GM21723 (cell line): ENCODE measurements around the gene MVD.
"Not testable (repeated sequence)": the region's sequence is repeated elsewhere in the genome, so short reads cannot be mapped to it uniquely, and the experiment has no call there.

Experiments
- ATAC-seq: cut with Tn5 transposase; IDR thresholded peaks from one replicate; pipeline ENCODE4 v1.9.1; 2021; ENCODE audit warnings: mild to moderate bottlenecking, moderate library complexity; ENCODE audit not compliant: unreplicated experiment

MVD gene

DNA sequence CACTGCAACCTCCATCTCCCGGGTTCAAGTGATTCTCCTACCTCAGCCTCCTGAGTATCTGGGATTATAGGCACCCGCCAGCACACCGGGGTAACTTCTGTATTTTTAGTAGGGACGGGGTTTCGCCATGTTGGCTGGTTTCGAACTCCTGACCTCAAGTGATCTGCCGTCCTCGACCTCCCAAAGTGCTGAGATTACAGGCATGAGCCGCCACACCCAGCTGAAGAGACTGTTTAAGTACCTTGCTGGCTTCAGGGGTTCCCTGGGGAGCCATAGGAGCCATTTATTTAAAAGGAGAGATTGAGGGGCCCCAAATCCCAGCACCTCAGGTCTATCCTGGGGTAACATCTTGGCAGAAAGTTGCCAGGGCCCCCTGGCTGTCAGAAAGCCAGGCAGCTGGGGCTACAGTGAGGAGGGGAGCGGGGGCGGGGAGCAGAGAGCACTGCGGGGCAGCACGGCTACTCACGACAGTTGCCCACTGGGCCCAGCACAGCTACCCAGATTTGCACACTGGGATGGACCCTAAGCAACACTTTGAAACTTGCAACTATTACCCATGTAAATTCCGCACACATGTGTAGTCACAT is 21.8 kb upstream of the MVD start:
- no peak for ATAC-seq

DNA sequence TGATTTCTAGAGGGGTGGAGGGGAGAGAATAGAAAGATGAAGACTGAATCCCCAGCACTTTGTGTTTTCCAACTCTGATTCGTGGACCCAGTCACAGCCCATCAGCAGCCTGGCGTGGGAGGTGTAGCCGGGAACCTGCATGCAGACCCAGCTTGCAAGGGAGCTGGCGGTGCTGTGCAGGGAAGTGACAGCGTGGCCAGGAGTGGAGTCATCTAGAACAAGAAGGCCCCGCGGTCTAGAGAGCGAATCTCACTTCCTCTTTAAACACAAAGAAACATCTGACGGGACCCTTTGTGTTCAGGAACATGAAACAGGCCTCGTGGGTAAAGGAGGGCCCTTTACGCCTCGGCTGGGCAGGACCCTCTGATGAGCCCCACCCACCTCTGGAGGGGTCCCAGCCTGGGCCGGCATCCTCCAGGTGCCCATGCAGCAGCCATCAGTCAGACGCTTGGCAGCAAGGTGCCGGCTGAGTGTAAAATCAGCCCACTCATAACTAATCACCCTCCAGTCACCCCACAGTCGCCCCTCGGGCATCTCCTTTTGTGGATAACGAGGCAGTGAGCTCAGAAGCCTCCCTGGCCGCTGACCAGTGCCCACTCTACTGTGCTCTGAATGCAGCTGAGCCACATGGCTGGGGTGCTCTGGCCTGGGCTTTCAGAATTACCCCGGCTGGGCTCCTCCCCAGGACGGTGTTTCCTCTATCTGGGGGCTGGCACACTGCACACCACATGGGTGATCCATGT is 19.0 kb upstream of the MVD start:
- peak; percentile 72 for ATAC-seq

- no peak for ATAC-seq
Observed at GRCh38 chr16:88681084-88681680, 18.3 kb upstream of the MVD start.

- ATAC-seq, result no peak
Observed at GRCh38 chr16:88680554-88681083, 17.7 kb upstream of the MVD start.

- no peak for ATAC-seq
Observed at GRCh38 chr16:88678224-88678979, 15.5 kb upstream of the MVD start.

DNA sequence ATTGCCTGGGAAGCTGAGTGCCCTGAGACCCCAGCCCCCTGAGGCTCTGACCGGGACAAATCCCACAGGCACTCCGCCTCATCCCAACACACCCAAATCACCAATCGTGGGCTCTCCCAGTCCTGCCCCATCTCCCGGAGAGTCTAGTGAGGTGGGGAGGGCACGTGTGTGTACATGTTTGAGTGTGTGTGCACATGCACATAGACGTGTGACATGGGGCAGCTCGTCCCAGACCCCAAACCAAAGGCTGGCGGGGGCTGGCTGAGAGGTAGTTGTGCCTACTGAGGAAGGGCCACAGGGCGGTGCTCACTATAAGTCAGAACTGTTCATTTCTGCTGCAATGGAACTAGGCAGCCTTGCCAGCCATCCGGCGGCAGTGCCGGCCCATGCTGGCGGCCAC is 14.8 kb upstream of the MVD start:
- no peak for ATAC-seq

GRCh38 chr16:88676502-88677242 is 13.8 kb upstream of the MVD start:
- ATAC-seq, result no peak

DNA sequence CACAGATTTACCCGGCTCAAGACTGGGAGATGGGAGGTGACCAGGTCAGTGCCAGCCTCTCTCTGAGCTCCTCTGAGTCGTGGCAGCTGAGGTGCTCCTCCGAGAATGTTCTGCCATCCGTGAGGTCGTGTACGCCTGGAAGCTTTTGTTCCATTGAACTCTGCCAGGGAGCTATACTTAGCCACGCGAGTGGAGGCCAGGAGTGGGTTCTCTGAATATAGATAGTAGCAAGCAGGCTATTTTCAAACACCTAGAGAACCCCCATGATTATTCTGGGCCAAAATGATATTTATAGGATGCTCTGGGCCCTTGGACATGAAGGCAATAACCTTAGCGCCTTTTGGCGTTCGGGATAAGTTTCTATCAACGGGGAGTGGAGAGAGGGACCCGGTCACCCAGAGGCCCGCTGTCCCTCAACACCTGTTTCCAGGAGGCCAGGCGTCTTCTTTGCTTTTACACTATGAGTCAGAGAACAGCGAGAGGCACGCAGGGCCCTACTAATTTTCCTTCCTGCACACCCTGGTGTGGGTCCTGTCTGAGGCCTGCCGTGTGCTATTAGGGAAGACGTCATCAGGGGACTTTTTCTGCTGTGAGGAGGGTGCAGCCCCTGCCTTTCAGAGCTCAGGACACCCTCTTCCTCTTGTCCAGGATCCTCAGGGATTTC is 11.0 kb upstream of the MVD start:
- peak; percentile 56 for ATAC-seq

DNA sequence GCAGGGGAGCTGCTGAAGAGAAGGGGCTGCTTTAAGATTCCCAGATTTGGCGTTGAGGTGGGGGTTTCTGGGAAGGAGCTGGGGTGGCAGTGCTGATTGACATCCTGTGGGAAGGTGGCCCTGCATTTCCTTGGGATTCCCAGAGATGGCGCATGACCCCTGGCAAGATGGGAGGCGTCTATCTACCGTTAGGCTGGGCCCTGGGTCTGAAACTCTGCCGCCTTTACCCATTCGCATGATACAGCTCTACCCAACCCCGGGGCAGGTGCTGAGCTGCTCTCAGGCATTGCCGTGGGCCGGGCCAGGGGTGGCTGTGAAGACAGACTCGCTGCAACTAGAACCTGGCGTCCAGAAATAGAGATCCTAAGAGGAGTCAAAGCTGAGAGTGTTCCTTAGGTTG is 9.9 kb upstream of the MVD start:
- no peak for ATAC-seq

- no peak for ATAC-seq
Observed at GRCh38 chr16:88671806-88672205, 8.9 kb upstream of the MVD start.

DNA sequence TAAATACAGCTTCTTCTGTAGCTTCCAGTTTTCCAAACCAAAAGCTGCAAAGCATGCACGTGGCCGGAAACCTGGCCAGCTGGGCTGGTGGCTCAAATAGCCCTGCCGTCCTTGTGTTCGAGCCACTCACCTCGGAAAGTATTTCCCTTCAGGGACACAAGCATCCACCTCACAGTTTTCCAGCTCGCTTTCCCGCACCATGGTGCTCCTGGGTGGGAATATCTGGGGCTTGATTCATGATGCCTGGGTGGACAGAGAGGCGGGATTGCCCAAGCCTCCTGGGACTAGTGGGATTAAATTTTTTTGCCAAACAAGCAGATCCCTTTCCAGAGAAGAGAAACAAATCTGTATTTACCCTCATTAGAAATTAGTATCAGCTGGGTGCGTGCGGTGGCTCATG is 7.1 kb upstream of the MVD start:
- no peak for ATAC-seq

DNA sequence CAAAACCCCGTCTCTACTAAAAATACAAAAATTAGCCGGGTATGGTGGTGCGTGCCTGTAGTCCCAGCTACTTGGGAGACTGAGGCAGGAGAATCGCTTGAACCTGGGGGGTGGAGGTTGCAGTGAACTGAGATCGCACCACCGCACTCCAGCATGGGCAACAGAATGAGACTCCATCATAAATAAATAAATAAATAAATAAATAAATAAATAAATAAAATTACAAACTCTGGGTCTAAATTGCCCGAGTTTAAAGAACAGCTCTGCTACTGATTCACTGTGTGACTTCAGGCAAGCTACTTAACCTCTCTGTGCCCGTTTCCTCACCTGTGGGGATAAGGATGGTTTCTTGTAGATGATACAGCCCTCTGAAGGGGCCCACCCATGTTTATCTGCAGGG is 6.6 kb upstream of the MVD start:
- ATAC-seq, result not testable (repeated sequence)

- ATAC-seq, result no peak
Observed at GRCh38 chr16:88667461-88667860, 4.6 kb upstream of the MVD start.

- no peak for ATAC-seq
Observed at GRCh38 chr16:88665570-88665969, 2.7 kb upstream of the MVD start.

GRCh38 chr16:88665148-88665547 is 2.3 kb upstream of the MVD start:
- no peak for ATAC-seq

DNA sequence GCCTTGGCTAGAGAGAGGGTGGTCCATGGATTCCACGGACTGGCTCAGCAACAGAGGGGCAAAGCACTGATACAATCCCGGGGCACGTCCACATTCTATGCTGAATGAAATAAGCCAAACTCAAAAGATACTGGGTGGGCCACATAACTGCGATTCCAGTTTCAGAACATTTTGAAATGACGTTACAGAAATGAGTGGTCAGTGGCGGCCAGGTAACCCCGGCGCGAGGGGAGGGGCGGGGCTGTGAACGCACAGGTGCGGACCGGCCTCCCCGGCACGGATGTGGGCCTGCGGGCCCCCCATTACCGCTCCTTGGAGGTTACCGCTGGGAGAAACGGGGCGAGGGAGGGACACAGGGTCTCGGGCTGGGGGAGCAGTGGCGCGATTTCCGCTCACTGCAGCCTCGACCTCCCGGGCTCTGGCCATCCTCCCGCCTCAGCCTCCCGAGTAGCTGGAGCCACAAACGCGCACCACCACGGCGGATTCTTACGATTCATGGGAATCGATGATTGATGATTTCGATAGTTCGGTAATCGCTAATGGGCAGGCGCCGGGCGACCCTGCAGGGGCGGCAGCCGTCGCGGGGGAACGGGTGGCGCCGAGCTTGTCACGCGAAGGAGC is 559 bp downstream of the MVD start:
- ATAC-seq, result peak; percentile 5

DNA sequence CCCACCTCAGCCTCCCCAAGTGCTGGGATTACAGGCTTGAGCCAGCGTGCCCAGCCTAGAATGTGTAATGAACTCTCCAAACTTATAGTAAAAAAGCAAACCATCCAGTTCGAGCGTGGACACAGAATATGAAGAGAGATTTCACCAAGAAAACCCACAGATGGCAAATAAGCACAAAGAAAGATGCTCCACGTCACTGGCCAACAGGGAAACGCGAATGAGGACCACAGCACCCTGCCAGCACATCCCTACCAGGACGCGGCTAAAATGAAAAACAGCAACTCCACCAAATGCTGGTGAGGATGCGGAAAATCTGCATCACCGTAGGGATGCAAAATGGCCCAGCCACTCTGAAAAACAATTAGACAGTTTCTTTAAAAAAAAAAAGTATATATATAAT is 1.4 kb downstream of the MVD start:
- no peak for ATAC-seq

DNA sequence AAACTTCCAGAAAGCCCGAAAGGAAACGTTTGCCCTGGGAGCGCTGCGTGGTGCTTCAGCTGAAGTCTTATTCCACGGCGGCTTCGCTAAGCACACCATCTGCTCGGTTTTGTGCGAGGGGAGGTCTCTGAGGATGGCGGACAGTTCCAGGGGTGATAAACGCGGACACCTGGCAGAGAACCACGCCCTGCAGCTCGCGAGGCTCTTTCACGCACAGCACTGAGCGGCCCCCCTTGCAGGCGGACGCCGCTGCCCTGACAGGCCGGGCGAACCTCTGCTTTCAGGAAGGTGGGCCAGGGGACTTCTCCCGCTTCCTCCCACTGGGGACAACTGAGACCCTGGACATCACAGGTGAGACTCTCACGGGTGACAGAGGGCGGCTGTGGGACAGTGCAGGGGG is 3.7 kb downstream of the MVD start:
- no peak for ATAC-seq

DNA sequence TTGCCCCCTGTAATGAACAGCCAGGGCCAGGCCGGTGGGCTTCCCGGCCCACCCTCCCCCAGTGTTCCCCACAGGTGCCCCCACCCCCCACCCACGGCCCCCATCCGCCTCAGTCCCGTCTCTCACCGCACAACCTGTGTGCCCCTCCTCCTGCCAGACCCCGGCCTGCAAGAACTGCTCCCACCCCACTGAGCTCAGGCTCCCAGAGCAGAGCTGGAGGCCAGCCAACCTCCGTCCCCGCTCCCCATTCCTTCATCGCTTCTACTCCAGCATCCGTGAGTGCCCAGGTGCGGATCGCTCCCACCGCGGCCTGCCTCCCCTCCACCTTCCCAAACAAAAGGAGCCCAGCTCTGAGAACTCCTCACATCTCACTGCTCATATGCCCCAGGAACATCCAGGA is 4.2 kb downstream of the MVD start:
- ATAC-seq, result no peak

GRCh38 chr16:88657371-88657770 is 5.5 kb downstream of the MVD start:
- no peak for ATAC-seq
